ENCODE measurements around the gene KIR3DL3.

DNA sequence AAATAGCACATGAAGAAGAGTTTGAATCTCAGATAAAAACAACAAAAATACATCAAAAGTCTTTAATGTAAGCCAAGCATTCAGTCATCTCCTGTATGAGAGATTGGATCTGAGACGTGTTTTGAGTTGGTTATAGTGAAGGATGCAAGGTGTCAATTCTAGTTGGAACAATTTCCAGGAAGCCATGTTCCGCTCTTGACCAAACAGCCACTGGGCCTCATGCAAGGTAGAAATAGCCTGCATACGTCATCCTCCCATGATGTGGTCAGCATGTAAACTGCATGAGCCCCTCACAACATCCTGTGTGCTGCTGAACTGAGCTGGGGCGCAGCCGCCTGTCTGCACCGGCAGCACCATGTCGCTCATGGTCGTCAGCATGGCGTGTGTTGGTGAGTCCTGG lies at the start of gene KIR3DL3:
- TF ChIP-seq CTCF (conservative IDR thresholded peaks at IDR 0.05; ENCODE audit: low read depth, low read length) (no peak), EZH2 (IDR thresholded peaks at IDR 0.05; ENCODE audit: borderline replicate concordance, low read depth, low read length, poor library complexity, severe bottlenecking) (no peak)

Measured in A673 (cell line).